SK-N-SH treated with all-trans-retinoic acid at 6 μM for 48 hours (cell line): ENCODE measurements around the gene LYL1.
A peak's percentile ranks its signal among the peaks of the same experiment; 100 is the strongest.

Experiments used
- ATAC-seq: fragments of 200-7000 bp; cut with Tn5 transposase; 3 replicates; pipeline ENCODE4 v1.9.1; 2020; ENCODE audit warnings: mild to moderate bottlenecking, moderate library complexity
- ARNTL ChIP-seq: fragments of 450-650 bp; formaldehyde crosslinking; IDR thresholded peaks from 2 replicates; pipeline ENCODE4 v1.5.0; 2020; ENCODE audit warnings: low read depth, mild to moderate bottlenecking, moderate library complexity, borderline replicate concordance
- BACH2 ChIP-seq: fragments of 250-450 bp; sonication (Bioruptor Pico); IDR thresholded peaks from 2 replicates; pipeline ENCODE4 v1.9.0; 2021; ENCODE audit warnings: mild to moderate bottlenecking, borderline replicate concordance
- ESRRG ChIP-seq: fragments of 250-450 bp; sonication (Bioruptor Pico); IDR thresholded peaks from 2 replicates; pipeline ENCODE4 v1.6.1; 2021; ENCODE audit warnings: mild to moderate bottlenecking
- GLIS3 ChIP-seq: fragments of 250-450 bp; sonication (Bioruptor Pico); IDR thresholded peaks from 2 replicates; pipeline ENCODE4 v1.5.0; 2020; ENCODE audit warnings: mild to moderate bottlenecking, moderate library complexity
- ISL1 ChIP-seq: fragments of 250-450 bp; sonication (Bioruptor Pico); IDR thresholded peaks from 2 replicates; pipeline ENCODE4 v2.1.2; 2022; ENCODE audit warnings: mild to moderate bottlenecking, moderate library complexity
- PPARA ChIP-seq: fragments of 250-450 bp; sonication (Bioruptor Pico); IDR thresholded peaks from 2 replicates; pipeline ENCODE4 v1.5.0; 2020; ENCODE audit warnings: mild to moderate bottlenecking, borderline replicate concordance
- RARB ChIP-seq: fragments of 250-450 bp; sonication (Bioruptor Pico); IDR thresholded peaks from 2 replicates; pipeline ENCODE4 v1.8.0; 2021; ENCODE audit warnings: mild to moderate bottlenecking, moderate library complexity
- SNAI2 ChIP-seq: fragments of 250-450 bp; sonication (Bioruptor Pico); IDR thresholded peaks from 2 replicates; pipeline ENCODE4 v1.5.0; 2020; ENCODE audit warnings: mild to moderate bottlenecking, moderate library complexity
- TOX ChIP-seq: fragments of 250-450 bp; sonication (Bioruptor Pico); IDR thresholded peaks from 2 replicates; pipeline ENCODE4 v1.8.0; 2021; ENCODE audit warnings: mild to moderate bottlenecking, moderate library complexity, borderline replicate concordance
- ZC3H10 ChIP-seq: fragments of 250-450 bp; sonication (Bioruptor Pico); IDR thresholded peaks from 2 replicates; pipeline ENCODE4 v1.5.1; 2021; ENCODE audit warnings: mild to moderate bottlenecking, moderate library complexity
- ZFP3 ChIP-seq: fragments of 250-450 bp; sonication (Bioruptor Pico); IDR thresholded peaks from 2 replicates; pipeline ENCODE4 v1.5.0; 2020; ENCODE audit warnings: mild to moderate bottlenecking, moderate library complexity
- ZFP30 ChIP-seq: fragments of 450-650 bp; formaldehyde crosslinking; IDR thresholded peaks from 2 replicates; pipeline ENCODE4 v1.5.0; 2022; ENCODE audit warnings: mild to moderate bottlenecking, moderate library complexity
- ZNF70 ChIP-seq: fragments of 450-650 bp; formaldehyde crosslinking; IDR thresholded peaks from 2 replicates; pipeline ENCODE4 v1.5.0; 2020; ENCODE audit warnings: mild to moderate bottlenecking, moderate library complexity
- ZNF8 ChIP-seq: fragments of 450-650 bp; formaldehyde crosslinking; IDR thresholded peaks from 2 replicates; pipeline ENCODE4 v1.5.0; 2020; ENCODE audit warnings: mild to moderate bottlenecking, moderate library complexity
- TF ChIP-seq, protein P1 (sequence below): fragments of 250-450 bp; sonication (Bioruptor Pico); IDR thresholded peaks from 2 replicates; pipeline ENCODE4 v1.5.1; 2020; ENCODE audit warnings: low read depth, mild to moderate bottlenecking, moderate library complexity
- TF ChIP-seq, protein P2 (sequence below): fragments of 250-450 bp; sonication (Bioruptor Pico); IDR thresholded peaks from 2 replicates; pipeline ENCODE4 v1.5.0; 2020; ENCODE audit warnings: mild to moderate bottlenecking, moderate library complexity
- TF ChIP-seq, protein P3 (sequence below): fragments of 250-450 bp; sonication (Bioruptor Pico); IDR thresholded peaks from 2 replicates; pipeline ENCODE4 v1.5.1; 2021; ENCODE audit warnings: mild to moderate bottlenecking, moderate library complexity
- TF ChIP-seq, protein P4 (sequence below): fragments of 250-450 bp; sonication (Bioruptor Pico); IDR thresholded peaks from 2 replicates; pipeline ENCODE4 v1.8.0; 2020; ENCODE audit warnings: mild to moderate bottlenecking, moderate library complexity, borderline replicate concordance

Gene LYL1

DNA sequence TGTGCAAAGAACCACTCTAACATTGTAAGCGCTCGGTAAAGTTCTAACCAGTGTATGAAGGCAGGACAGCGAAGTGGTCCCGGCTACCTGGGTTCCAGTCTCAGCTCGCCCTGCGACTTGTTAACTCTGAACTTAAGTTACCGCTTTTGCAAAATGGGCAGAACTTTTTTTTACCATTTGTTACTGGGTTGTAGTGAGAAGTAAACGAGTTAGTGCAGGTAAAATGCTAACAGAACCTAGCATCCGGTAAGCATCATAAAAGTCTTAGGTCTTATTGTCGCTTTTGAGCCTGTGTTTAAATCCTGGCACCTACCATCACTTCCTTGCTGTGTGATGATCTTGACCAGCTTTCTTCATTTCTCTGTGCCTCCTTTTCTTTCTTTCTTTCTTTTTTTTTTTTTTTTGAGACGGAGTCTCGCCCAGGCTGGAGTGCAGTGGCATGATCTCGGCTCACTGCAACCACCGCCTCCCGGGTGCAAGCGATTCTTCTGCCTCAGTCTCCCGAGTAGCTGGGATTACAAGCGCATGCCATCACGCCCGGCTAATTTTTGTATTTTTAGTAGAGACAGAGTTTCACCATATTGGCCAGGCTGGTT is 14.6 kb upstream of the LYL1 start:
- TF ChIP-seq ISL1 (CRISPR knock-in tag) (no peak), ESRRG (no peak), BACH2 (CRISPR knock-in tag) (no peak), ZFP3 (CRISPR knock-in tag) (no peak), TOX (CRISPR knock-in tag) (no peak), SNAI2 (CRISPR knock-in tag) (no peak), ZFP30 (no peak), ZC3H10 (CRISPR knock-in tag) (no peak), ARNTL (CRISPR knock-in tag) (no peak), ZNF8 (no peak), GLIS3 (CRISPR knock-in tag) (no peak)
- TF ChIP-seq, protein P1, sequence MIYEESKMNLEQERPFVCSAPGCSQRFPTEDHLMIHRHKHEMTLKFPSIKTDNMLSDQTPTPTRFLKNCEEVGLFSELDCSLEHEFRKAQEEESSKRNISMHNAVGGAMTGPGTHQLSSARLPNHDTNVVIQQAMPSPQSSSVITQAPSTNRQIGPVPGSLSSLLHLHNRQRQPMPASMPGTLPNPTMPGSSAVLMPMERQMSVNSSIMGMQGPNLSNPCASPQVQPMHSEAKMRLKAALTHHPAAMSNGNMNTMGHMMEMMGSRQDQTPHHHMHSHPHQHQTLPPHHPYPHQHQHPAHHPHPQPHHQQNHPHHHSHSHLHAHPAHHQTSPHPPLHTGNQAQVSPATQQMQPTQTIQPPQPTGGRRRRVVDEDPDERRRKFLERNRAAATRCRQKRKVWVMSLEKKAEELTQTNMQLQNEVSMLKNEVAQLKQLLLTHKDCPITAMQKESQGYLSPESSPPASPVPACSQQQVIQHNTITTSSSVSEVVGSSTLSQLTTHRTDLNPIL, result no peak
- TF ChIP-seq, protein P2, sequence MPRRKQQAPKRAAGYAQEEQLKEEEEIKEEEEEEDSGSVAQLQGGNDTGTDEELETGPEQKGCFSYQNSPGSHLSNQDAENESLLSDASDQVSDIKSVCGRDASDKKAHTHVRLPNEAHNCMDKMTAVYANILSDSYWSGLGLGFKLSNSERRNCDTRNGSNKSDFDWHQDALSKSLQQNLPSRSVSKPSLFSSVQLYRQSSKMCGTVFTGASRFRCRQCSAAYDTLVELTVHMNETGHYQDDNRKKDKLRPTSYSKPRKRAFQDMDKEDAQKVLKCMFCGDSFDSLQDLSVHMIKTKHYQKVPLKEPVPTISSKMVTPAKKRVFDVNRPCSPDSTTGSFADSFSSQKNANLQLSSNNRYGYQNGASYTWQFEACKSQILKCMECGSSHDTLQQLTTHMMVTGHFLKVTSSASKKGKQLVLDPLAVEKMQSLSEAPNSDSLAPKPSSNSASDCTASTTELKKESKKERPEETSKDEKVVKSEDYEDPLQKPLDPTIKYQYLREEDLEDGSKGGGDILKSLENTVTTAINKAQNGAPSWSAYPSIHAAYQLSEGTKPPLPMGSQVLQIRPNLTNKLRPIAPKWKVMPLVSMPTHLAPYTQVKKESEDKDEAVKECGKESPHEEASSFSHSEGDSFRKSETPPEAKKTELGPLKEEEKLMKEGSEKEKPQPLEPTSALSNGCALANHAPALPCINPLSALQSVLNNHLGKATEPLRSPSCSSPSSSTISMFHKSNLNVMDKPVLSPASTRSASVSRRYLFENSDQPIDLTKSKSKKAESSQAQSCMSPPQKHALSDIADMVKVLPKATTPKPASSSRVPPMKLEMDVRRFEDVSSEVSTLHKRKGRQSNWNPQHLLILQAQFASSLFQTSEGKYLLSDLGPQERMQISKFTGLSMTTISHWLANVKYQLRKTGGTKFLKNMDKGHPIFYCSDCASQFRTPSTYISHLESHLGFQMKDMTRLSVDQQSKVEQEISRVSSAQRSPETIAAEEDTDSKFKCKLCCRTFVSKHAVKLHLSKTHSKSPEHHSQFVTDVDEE (CRISPR knock-in tag), result no peak
- ATAC-seq, result peak; percentile 36

DNA sequence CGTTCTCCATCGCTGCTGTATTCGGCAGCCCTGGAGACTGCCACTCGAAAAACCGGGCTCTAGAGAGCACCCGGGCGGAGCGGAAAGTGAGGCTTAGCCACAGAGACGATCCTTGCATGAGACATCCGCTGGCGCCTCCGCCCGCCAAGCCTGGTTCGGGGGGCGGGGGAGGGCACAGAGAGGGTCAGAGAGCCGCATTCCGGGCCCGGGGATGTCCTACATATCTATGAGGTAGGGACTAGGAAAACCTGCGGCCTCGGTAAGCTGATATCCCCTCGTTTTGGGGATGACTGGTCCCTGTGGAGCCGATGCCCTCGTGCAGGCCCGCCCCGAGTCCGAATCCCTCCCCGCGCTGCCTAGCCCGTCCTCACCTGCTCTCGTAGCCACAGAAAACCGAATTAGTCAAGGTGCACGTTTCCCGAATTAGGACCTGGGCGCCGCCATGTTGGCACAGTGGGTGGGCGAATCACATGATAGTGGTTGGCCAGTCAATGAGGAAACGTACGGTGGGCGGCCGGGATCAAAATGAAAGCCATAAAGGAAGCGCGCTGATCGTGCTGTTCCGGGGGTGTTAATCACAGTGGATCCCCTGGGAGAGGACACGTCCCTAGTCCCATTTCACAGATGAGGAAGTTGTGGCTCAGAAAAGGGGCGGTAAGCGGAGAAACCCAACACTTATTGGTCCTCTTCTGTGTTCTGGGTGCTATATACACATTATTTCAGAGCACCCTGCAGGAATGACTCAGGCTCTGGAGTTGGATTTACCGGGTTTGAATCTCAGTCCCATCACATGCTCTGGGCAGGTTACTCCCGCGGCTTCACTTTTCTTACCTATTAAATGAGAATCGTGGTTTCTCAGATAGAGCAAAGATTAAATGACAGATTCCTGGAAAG is 13.9 kb upstream of the LYL1 start, which contains the start of gene TRMT1:
TRMT1 (minus strand) TSS at position 459 of the 894 bp plus-strand sequence; CDS start at position 118, 341 bp downstream.
- peak; percentile 75 for ATAC-seq
- TF ChIP-seq ZNF70, result 0 out of 2 replicates have a peak, but pooled peaks have one; percentile 41
- TF ChIP-seq ZFP3 (CRISPR knock-in tag), result 0 out of 2 replicates have a peak, but pooled peaks have one; percentile 62
- no peak for TF ChIP-seq RARB (CRISPR knock-in tag)
- TF ChIP-seq GLIS3 (CRISPR knock-in tag), result peak; percentile 84; the same call in 1 of the 2 replicates
- TF ChIP-seq PPARA (CRISPR knock-in tag), result no peak
- TF ChIP-seq ZFP30, result no peak
- TF ChIP-seq, all 23 proteins: peak for 3

DNA sequence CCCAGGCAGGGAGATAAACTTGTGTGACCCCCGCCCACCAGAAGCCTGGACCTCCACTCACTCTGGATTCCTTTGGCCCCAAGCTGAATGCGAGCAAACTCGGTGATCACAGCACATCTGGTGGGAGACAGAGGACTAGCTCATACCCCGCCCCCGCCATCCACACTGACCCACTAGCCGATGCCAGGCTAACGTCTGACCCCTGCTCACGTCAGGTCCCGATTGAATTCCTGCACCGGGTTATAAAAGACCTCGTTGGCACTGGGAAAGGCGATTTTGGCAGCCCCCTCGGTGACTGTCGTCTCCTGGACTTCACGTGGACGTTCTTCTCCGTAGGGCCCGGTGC is 13.3 kb upstream of the LYL1 start:
- ATAC-seq, result no peak
- no peak for TF ChIP-seq SNAI2 (CRISPR knock-in tag)
- TF ChIP-seq, protein P2 (CRISPR knock-in tag), result no peak
- no peak for TF ChIP-seq PPARA (CRISPR knock-in tag)
- no peak for TF ChIP-seq ESRRG
- no peak for TF ChIP-seq BACH2 (CRISPR knock-in tag)

DNA sequence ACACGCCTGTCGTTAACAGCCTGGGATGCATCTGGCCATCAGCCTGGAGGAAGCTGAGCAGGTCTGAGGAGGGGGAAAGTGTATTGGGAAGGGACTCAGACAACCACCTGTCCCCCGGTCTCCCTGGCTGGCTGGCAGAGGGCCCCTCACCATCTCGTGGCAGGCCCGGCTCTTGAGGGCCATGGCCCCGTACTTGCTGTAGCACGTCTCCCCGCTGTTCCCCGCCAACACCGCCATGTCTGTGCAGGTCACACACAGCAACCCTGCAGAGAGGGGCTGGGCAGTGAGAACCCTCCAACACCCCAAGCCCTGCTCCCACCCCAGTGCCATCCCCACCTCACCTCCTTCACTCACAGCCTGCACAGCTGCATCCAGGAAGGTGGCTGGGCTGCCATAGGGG is 9.9 kb upstream of the LYL1 start:
- no peak for ATAC-seq
- TF ChIP-seq, protein P1, result no peak
- TF ChIP-seq ZNF70 (no peak), RARB (CRISPR knock-in tag) (no peak), ESRRG (no peak), ISL1 (CRISPR knock-in tag) (no peak), GLIS3 (CRISPR knock-in tag) (no peak), BACH2 (CRISPR knock-in tag) (no peak)
- TF ChIP-seq, protein P3, sequence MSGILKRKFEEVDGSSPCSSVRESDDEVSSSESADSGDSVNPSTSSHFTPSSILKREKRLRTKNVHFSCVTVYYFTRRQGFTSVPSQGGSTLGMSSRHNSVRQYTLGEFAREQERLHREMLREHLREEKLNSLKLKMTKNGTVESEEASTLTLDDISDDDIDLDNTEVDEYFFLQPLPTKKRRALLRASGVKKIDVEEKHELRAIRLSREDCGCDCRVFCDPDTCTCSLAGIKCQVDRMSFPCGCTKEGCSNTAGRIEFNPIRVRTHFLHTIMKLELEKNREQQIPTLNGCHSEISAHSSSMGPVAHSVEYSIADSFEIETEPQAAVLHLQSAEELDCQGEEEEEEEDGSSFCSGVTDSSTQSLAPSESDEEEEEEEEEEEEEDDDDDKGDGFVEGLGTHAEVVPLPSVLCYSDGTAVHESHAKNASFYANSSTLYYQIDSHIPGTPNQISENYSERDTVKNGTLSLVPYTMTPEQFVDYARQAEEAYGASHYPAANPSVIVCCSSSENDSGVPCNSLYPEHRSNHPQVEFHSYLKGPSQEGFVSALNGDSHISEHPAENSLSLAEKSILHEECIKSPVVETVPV (CRISPR knock-in tag), result no peak
- TF ChIP-seq, protein P2 (CRISPR knock-in tag), result no peak
- TF ChIP-seq, protein P4, sequence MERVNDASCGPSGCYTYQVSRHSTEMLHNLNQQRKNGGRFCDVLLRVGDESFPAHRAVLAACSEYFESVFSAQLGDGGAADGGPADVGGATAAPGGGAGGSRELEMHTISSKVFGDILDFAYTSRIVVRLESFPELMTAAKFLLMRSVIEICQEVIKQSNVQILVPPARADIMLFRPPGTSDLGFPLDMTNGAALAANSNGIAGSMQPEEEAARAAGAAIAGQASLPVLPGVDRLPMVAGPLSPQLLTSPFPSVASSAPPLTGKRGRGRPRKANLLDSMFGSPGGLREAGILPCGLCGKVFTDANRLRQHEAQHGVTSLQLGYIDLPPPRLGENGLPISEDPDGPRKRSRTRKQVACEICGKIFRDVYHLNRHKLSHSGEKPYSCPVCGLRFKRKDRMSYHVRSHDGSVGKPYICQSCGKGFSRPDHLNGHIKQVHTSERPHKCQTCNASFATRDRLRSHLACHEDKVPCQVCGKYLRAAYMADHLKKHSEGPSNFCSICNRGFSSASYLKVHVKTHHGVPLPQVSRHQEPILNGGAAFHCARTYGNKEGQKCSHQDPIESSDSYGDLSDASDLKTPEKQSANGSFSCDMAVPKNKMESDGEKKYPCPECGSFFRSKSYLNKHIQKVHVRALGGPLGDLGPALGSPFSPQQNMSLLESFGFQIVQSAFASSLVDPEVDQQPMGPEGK (CRISPR knock-in tag), result no peak
